Dendritic cell treated with granulocyte-macrophage colony-stimulating factor and Interleukin-4, amounts not matched to agents 40 ng/mL and 50 ng/mL, for 4 days (primary cell): ENCODE results near the gene SNRPA1.
"Not testable (repeated sequence)": the region's sequence is repeated elsewhere in the genome, so short reads cannot be mapped to it uniquely, and the experiment has no call there.

Experiments
- H3K27ac Mint-ChIP-seq: one replicate; pipeline ENCODE4 v1.8.0; 2022; ENCODE audit warnings: mild to moderate bottlenecking, mixed read lengths
- H3K27me3 Mint-ChIP-seq: one replicate; pipeline ENCODE4 v1.8.0; 2022; ENCODE audit warnings: mild to moderate bottlenecking, mixed read lengths
- H3K36me3 Mint-ChIP-seq: one replicate; pipeline ENCODE4 v1.8.0; 2022; ENCODE audit warnings: low read depth, mixed read lengths
- H3K4me1 Mint-ChIP-seq: one replicate; pipeline ENCODE4 v1.8.0; 2022; ENCODE audit warnings: low read depth, mixed read lengths
- H3K4me3 Mint-ChIP-seq: one replicate; pipeline ENCODE4 v1.8.0; 2022; ENCODE audit warnings: mild to moderate bottlenecking, moderate library complexity, mixed read lengths
- H3K9me3 Mint-ChIP-seq: one replicate; pipeline ENCODE4 v1.8.0; 2022; ENCODE audit warnings: mixed read lengths
- intact Hi-C: fragments of 100-400 bp; cut with micrococcal nuclease; formaldehyde crosslinking; loops from one replicate; pipeline ENCODE4 v1.15.0; 2022

Gene SNRPA1

DNA sequence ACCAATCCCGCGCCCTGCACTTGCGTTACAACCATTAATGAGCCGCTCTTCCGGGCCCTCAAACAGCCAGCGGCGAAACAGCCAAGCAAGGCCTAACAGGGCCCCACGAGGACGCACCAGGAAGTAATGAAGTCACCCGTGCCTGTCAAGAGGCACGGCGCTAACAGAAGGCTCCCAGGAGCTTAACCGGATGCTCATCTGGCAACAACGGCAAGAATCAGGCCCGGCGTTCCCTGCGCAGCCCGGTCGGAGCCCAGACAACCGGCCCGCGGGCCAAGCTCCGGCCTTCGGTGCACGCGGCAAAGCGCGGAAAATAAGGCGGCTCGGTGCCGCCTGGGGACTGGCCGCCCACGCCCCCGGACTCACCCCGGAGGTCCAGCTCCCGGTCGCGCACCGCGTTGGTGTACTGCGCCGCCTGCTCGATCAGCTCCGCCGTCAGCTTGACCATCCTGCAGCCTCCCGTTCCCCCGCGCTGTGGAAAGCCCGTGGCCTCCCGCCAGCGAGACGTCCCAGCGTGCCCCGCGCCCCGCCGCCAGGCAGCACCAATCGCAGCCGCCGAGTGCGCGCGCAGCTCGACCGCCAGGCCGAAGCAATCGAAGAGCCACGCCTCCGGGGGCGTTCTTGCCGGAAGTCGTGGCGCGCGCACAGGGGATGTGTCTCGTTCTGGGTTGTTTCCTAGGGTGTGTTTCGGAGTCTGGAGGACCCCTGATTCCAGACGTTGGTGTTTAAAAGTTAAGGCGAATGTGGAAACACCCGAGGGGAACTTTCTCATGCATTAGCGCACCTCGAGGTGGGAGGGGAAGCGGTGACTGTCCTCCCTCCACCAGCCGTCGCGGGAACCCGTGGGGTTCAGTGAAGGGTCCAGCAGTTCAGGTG is at the start of gene SNRPA1:
Gene SNRPA1, minus strand, starts transcription at position 518 of the 876 bp plus-strand sequence. Its CDS starts 70 bp downstream, at position 448.
- peaks cover 28% of the 10 kb centered on the region for H3K36me3 Mint-ChIP-seq
- H3K27me3 Mint-ChIP-seq, result no peaks in the 10 kb centered on the region
- H3K4me1 Mint-ChIP-seq, result peaks cover 14% of the 10 kb centered on the region
- peak within 1 kb of the TSS; percentile 83 for H3K27ac Mint-ChIP-seq
- intact Hi-C loops, result loop anchor here (1.0 to 2.0 kb wide), 2 partner anchors 18 to 357 kb away; partner anchors contain the start of genes SELENOS and TM2D3
- no peaks in the 10 kb centered on the region for H3K9me3 Mint-ChIP-seq
- peak within 1 kb of the TSS; percentile 85 for H3K4me3 Mint-ChIP-seq

DNA sequence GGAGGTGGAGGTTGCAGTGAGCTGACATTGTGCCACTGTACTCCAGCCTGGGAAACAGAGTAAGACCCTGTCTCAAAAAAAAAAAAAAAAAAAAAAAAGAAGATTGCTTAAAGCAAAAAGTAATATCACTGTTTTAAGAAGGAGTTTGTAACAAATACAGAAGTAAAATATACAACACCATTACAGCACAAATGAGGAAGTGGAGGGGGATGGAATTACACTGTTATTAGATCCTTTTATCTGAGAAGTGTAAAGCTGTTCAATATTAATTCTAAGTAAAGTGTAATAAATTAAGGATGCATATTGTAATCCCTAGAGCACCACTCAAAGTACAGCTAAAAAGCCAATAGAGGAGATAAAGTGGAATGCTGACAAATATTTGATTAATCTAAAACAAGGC is 47.0 kb upstream of the SNRPA1 start:
- H3K27me3 Mint-ChIP-seq, result peaks cover 52% of the 10 kb centered on the region
- no peaks in the 10 kb centered on the region for H3K36me3 Mint-ChIP-seq
- intact Hi-C loops, result no loop called here
- H3K27ac Mint-ChIP-seq, result no peak overlapping the region
- H3K9me3 Mint-ChIP-seq, result no peaks in the 10 kb centered on the region
- peak overlapping the region; percentile 2 for H3K4me3 Mint-ChIP-seq
- peaks cover 5% of the 10 kb centered on the region for H3K4me1 Mint-ChIP-seq

GRCh38 chr15:101338502-101339057 is 43.5 kb upstream of the SNRPA1 start:
- Mint-ChIP-seq H3K27me3 (peaks cover 36% of the 10 kb centered on the region), H3K9me3 (peaks cover 3% of the 10 kb centered on the region), H3K27ac (no peak overlapping the region), H3K4me1 (peaks cover 5% of the 10 kb centered on the region), H3K4me3 (no peak overlapping the region), H3K36me3 (peaks cover 4% of the 10 kb centered on the region)
- intact Hi-C loops, result no loop called here

DNA sequence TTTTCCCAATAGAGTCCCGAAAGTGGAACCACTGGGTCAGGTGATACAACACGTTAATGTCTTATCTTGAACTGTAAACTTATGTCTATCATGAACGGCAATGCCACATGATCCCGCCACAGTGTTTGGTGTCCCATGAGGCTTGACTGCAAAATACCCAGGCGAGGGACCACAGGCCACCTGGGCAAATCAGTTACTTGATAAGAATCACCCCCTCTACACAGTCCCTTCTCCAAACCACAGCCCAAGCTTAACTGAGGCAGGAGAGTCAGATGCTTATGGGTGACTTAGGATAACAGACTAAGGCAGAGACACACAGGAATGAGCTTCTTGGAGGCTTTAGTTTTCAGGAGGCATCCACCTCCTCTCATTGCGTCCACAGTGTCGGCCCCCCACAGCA is 42.9 kb upstream of the SNRPA1 start:
- Mint-ChIP-seq H3K27ac (no peak overlapping the region), H3K4me1 (peaks cover 5% of the 10 kb centered on the region), H3K4me3 (no peak overlapping the region), H3K9me3 (peaks cover 9% of the 10 kb centered on the region), H3K36me3 (peaks cover 4% of the 10 kb centered on the region), H3K27me3 (peaks cover 37% of the 10 kb centered on the region)
- intact Hi-C loops, result no loop called here

GRCh38 chr15:101333907-101334789 is 39.1 kb upstream of the SNRPA1 start:
- H3K27ac Mint-ChIP-seq, H3K4me1 Mint-ChIP-seq, intact Hi-C loops, H3K4me3 Mint-ChIP-seq, H3K36me3 Mint-ChIP-seq: not testable (repeated sequence)
- peaks cover 55% of the 10 kb centered on the region for H3K27me3 Mint-ChIP-seq
- peaks cover 13% of the 10 kb centered on the region for H3K9me3 Mint-ChIP-seq

DNA sequence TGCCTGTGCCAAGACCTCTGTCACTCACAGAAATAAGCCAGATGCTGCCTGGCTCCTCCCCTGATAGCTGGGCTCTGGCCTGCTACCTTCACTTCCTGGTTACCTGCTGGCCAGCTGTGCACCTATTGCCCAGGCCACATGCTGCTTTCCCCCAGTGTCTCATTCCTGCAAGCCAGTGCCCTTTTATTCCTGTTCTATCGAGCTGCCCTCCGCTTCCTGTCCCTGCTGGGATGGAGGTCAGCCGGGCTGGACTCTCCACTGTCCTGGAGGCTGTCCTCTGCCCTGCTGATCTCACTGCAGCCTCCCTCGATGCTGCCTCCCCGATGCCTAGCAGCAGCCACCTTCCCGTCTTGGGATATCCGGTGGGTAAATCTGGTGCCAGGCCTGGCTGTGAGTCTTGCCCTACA is 37.0 kb upstream of the SNRPA1 start:
- intact Hi-C loops, result no loop called here
- H3K4me3 Mint-ChIP-seq, result no peak overlapping the region
- peaks cover 13% of the 10 kb centered on the region for H3K9me3 Mint-ChIP-seq
- H3K4me1 Mint-ChIP-seq, result no peaks in the 10 kb centered on the region
- no peak overlapping the region for H3K27ac Mint-ChIP-seq
- peaks cover 43% of the 10 kb centered on the region for H3K27me3 Mint-ChIP-seq
- H3K36me3 Mint-ChIP-seq, result peaks cover 4% of the 10 kb centered on the region

DNA sequence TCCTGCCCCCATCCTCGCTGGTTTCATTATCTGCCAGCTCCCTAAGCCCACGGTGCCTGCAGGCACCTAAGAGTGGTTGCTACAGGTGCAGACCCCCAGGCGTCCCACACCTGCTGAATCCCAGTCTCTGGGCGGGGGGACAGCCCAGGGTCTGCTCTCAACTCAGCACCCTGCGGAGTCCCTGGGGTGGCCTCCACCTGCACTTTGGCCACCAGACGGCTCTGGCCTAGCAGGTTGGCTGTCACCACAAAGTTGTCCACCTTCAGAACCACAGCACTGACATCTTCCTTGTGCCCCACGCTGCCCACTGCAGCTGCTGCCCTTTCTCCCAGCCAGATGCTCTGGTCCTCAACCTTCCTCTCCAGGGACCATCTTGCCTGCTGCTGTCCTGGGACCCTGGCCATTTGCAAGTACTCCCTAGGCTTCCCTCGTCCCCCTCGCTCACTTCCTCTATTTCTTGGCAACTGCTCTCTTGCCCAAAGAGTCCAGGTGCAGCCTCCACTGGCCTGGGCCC is 34.9 kb upstream of the SNRPA1 start:
- H3K9me3 Mint-ChIP-seq, result peaks cover 13% of the 10 kb centered on the region
- intact Hi-C loops, result no loop called here
- no peaks in the 10 kb centered on the region for H3K4me1 Mint-ChIP-seq
- no peak overlapping the region for H3K27ac Mint-ChIP-seq
- H3K4me3 Mint-ChIP-seq, result no peak overlapping the region
- peaks cover 43% of the 10 kb centered on the region for H3K27me3 Mint-ChIP-seq
- peaks cover 4% of the 10 kb centered on the region for H3K36me3 Mint-ChIP-seq

DNA sequence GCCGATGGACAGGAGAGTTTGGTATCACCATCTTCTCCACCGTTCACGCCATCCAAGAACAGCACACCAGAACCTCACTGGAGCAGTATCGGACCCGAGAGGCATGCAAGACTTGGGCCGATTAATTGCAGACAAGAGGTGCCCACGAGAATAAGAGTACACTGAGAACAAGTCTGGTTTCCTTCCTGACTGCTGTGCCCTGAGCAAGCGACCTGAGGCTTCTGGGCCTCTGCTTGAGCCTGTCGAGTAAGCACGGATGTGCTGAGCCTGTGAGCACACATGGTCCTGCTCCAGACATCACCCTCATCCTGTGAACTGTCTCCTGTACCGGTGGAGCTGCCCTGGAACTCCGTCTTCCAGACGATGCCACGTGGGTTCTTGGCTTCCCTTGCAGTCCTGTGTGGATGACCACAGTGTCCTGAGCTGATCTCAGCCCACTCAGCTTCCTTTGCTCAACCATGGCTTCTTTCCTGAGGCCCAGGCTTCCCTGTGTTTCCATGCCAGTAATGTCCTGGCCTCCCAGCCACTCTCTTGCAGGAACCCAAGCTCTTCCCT is 34.3 kb upstream of the SNRPA1 start:
- Mint-ChIP-seq H3K4me3 (no peak overlapping the region), H3K36me3 (no peaks in the 10 kb centered on the region), H3K9me3 (peaks cover 13% of the 10 kb centered on the region), H3K27me3 (peaks cover 43% of the 10 kb centered on the region), H3K27ac (no peak overlapping the region), H3K4me1 (no peaks in the 10 kb centered on the region)
- intact Hi-C loops, result no loop called here

GRCh38 chr15:101328001-101328400 is 33.0 kb upstream of the SNRPA1 start:
- H3K9me3 Mint-ChIP-seq, result peaks cover 4% of the 10 kb centered on the region
- no peaks in the 10 kb centered on the region for H3K4me1 Mint-ChIP-seq
- intact Hi-C loops, result no loop called here
- no peak overlapping the region for H3K4me3 Mint-ChIP-seq
- H3K27me3 Mint-ChIP-seq, result peaks cover 41% of the 10 kb centered on the region
- H3K36me3 Mint-ChIP-seq, result no peaks in the 10 kb centered on the region
- H3K27ac Mint-ChIP-seq, result no peak overlapping the region

- H3K9me3 Mint-ChIP-seq, result no peaks in the 10 kb centered on the region
- intact Hi-C loops, result no loop called here
- no peak overlapping the region for H3K27ac Mint-ChIP-seq
- no peaks in the 10 kb centered on the region for H3K36me3 Mint-ChIP-seq
- H3K27me3 Mint-ChIP-seq, result peaks cover 38% of the 10 kb centered on the region
- no peak overlapping the region for H3K4me3 Mint-ChIP-seq
- H3K4me1 Mint-ChIP-seq, result no peaks in the 10 kb centered on the region
Measured at GRCh38 chr15:101327147-101327740, 32.2 kb upstream of the SNRPA1 start.

DNA sequence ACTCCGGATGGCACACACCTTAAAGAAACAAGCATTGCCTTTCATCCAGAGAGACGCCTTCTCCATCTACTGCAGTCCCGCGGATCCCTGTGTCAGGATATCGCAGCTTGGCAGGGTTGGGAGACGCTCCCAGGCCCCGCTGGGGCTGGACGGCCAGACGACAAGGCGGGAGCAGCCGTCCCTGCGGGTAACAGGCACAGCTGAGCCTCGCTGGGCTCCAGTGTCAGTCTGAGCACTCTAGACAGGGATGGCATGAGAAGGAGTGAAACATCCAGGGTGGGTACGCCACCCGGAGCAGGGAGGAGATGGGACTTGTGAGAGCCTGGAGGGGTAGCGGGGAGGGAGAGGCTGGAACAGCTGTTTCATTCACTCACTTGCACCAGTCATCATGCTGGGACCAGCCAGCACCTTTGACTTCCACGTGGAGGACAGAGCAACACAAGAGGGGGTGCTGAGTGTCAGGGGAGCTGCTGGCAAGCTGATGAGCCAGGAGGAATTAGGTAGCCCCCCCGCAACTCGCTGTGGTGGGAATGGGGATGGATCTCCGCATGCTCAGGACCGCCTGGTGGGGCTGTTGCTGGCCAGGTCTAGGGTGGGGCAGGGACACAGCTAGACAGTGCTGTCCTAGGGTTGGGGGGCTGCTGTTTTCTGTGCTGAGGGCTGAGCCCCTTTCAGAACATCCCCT is 31.6 kb upstream of the SNRPA1 start:
- Mint-ChIP-seq H3K9me3 (no peaks in the 10 kb centered on the region), H3K27me3 (peaks cover 37% of the 10 kb centered on the region), H3K27ac (no peak overlapping the region), H3K36me3 (no peaks in the 10 kb centered on the region), H3K4me1 (no peaks in the 10 kb centered on the region), H3K4me3 (no peak overlapping the region)
- intact Hi-C loops, result no loop called here

DNA sequence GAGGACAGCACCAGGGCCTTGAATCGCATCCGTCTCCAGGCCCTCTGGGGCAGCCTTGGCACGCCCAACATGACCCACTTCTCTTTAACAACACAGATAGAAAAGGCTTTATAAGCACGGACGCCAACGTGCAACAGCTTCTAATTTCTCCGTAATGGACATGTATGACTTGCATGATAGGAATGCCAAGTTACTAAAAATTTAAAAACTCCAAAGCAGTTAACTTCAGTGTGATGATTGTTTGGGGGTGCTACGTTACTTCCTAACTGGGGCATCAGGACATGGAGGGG is 30.9 kb upstream of the SNRPA1 start:
- intact Hi-C loops, result no loop called here
- Mint-ChIP-seq H3K27ac (no peak overlapping the region), H3K36me3 (no peaks in the 10 kb centered on the region), H3K9me3 (no peaks in the 10 kb centered on the region), H3K27me3 (peaks cover 39% of the 10 kb centered on the region), H3K4me1 (peaks cover 4% of the 10 kb centered on the region), H3K4me3 (no peak overlapping the region)
